NCI-H1092 treated with DMSO at 0.1 percent for 48 hours (cell line): ENCODE results near the gene ERC2.

Source experiments
- DNase-seq: peaks from one replicate; lab custom pipeline; 2025; lab: John Stamatoyannopoulos, UW

Gene ERC2

DNA sequence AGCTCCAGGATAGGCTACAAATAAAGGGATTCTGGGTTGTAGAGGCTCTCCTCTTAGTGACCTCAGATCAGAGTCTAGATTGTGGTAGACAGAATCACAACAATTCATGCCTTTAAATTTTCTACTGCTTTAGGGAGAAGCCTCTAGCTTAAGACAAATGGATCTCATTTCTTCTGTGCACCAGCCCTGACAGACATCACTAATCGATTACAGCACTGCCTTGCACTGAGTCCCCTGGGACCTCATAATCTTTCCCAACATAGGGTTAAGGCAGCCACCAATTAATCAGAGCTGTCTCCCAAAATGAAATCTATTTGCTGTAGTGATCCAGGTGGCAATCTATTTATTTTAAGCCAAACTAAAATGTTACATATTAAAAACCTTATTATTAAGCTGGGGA is 544.6 kb downstream of the ERC2 start:
- DNase-seq, result no peak

DNA sequence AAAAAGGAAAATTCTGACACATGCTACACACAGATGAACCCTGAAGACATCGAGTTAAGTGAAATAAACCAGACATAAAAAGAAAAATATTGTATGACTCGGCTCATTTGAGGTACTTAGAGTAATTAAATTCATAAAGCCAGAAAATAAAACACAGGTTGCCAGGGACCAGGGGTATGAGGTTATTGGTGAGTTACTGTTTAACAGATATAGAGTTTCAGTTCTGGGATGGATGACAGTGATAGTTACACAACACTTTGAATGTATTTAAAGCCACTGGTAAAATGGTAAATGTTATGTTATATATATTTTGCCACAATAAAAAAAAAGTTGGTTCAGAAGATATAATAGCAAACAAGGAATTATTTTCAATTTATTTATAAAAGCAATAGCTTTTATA is 545.1 kb downstream of the ERC2 start:
- no peak for DNase-seq

GRCh38 chr3:55912880-55913279 is 555.4 kb downstream of the ERC2 start:
- no peak for DNase-seq

DNA sequence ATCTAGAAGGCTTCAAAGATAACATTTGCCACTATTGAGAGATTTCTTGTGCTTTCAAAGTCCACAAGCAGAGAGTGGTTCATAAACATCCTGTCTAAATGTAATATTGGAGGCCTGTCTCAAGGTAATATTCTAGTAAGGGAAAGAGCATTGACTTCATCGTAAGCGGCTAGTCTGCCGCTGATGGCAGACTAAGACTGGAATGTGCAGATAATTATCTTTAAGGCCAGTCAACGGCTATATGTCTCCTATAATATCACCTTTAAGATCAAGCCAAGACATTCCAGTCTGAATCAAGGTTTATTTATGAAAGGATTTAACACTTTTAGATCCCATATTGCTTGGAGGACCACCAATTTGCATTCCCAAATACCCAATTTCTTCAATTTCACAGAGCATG is 557.0 kb downstream of the ERC2 start:
- no peak for DNase-seq

DNA sequence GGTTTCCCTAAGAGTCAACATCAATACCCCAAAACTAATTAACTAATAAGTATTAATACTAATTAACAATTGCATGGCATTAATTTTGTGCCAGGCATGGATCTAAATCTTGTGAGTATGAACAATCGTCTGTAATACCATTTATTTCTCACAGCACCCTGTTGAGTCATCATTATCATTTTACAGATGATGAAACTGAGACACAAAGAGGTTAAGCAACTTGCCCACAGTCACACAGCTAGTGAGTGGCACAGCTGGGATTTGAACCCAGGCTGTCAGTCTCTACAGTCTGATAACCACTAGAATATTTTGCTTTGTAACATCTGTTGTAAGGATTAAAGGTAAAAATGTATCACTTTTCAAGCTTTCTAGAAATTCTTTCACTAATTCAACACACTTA is 557.7 kb downstream of the ERC2 start:
- DNase-seq, result no peak

DNA sequence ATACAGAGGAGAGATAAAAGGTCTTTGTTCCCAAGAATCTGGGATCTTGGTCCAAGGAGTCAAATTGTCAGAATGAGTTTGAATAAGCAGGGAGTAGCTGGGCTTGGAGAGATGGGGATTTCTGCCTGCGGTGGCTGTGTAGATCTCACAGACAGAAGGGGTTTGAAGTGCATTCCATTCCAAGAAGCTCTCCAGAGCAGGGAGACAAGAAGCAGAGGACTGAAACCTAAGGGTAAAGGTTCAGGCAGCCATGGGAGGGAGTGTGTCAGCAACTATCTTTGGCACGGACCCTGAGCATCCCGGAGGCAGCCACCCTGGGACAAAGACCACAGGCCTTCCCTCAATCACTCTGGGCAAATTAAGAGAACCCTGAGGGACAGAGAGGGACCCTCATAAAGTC is 558.9 kb downstream of the ERC2 start:
- no peak for DNase-seq

- DNase-seq, result no peak
Measured at GRCh38 chr3:55907616-55908015, 560.7 kb downstream of the ERC2 start.

- DNase-seq, result no peak
Measured at GRCh38 chr3:55906896-55907295, 561.4 kb downstream of the ERC2 start.

- no peak for DNase-seq
Measured at GRCh38 chr3:55904716-55905115, 563.6 kb downstream of the ERC2 start.

GRCh38 chr3:55903680-55904079 is 564.6 kb downstream of the ERC2 start:
- no peak for DNase-seq

DNA sequence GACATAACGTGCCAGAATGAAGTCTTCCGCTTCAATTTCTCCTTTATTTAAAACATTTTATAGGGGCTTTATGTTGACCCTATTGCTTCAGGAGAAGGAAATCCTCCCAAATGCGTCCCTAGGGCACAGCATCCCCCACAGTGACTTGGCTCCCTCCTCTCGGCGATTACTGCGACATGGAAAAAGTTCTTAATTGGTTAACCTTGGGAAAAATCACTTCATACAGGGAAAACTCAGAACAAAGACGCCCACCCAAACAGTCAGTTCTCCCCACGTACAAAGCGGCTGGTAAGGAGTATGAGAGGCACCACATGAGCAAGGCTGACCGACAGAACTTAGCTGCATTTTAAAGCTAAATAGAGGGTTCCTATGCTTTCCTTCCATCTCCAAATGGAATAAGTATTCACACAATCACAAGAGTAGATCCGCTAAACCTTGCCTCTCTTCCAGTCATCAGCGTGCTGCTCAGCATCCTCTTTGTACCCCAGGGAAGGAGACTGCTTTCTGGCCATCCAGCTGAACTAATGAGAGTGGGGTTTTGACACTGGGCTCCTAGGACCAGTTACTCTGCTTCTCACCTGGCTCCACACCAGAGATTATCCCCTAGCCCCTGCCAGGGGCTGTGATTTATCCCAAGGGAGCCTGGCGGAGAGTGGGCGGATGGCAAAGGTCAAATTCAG is 565.9 kb downstream of the ERC2 start:
- DNase-seq, result no peak

DNA sequence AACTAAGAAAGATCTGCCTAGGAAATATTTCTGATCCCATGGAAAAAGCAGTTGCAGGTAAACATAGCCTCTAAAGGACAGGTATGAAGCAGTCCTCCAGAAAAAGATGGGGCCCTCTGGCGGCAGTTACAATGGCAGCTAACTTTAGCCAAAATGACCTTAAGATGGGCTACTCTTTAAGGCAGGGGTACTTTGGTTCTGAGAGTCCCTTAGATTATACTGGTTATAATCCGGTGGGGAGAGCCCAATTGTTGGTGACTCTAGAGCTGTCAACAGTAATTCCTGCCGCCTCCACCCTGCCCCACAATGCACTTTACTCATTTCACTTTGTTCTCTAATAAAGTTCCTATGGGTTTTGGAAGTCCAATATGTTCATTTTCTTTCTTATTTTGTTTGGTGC is 568.4 kb downstream of the ERC2 start:
- no peak for DNase-seq

DNA sequence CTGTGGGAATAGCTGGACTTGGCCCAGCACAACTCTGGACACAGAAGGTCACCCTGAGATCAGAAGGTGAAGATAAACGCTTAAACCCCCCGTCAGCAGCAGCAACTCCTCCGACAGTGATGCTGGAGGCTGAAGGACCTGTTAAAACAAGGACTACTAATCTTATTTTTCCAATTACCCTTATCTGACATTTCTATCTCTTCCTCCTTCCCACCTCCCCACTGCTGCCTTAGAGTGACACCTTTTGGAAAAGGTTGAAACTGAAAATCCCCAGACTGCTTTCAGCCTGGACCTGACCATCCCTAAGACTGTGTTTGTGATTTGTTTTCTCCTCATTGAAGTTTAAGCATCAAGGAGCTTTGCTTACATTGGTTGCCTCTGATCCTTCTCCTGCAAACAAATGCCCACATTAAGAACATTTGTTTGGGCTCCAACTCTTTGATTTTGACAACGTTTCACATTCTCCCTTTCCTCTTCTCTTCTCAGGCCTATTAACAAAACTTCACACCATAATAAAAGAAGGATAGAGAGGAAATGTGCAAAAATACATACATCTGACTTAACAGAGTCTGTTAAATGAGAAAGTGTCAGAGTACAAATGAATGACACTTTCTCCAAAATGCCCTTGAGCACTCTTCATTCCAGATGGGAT is 570.6 kb downstream of the ERC2 start:
- DNase-seq, result peak; percentile 15

DNA sequence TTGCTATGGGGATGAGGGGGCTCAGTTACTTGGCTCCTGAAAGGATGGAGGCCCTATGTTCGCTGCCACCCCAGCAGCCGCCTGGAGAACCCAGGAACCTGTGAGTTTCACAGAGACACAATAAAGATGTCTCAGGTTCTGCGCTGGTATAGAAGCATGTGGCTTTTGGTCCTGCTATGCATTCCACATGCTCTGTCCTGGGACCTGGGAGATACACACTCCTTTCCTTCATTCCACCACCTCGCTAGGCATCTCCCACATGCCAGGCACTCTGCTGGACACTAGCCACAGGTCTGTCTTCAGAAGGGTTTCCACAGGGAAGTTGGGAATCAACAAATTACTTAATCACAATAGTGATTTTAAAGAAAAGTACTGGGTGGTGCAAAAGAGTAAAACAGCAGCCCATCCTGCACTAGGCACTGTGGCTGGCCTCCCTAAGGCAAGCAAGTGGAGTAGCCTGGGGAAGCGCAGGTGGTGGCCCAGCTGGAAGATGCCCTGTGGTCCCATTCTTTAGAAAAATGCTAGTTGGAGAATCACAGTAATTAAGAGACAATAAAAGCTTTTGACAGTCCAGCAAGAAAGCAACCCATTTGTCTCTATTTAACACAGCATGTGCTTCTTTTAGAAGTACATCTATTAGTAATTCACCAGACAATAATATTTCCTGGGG is 572.2 kb downstream of the ERC2 start:
- no peak for DNase-seq

- DNase-seq, result no peak
Measured at GRCh38 chr3:55894605-55895004, 573.7 kb downstream of the ERC2 start.

DNA sequence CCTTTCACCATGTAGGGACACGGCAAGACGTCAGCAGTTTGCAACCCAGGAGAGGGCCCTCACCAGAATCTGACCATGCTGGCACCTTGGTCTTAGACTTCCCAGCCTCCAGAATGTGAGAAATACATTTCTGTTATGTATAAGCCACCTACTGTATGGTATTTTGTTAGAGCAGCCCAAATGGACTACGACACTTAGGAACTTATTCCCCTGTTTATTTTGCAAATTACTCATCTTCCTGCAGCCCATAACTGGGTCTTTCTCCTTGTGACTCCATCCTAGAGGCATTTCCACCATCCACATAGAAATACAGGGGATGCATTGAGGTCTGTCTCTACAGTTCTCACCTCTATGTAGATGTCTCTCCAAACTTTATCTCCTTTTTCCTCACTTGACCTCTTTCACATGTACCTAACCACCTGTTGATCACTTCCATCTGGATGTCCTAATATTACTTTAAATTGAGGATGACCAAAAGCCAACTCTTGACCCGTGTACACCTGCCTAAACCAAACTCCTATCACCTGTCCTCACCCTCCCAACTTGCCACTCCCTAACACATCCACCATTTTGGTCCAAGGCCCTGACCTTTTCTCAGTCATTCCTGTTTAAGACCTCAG is 575.1 kb downstream of the ERC2 start:
- no peak for DNase-seq

- DNase-seq, result no peak
Measured at GRCh38 chr3:55891106-55891505, 577.2 kb downstream of the ERC2 start.

DNA sequence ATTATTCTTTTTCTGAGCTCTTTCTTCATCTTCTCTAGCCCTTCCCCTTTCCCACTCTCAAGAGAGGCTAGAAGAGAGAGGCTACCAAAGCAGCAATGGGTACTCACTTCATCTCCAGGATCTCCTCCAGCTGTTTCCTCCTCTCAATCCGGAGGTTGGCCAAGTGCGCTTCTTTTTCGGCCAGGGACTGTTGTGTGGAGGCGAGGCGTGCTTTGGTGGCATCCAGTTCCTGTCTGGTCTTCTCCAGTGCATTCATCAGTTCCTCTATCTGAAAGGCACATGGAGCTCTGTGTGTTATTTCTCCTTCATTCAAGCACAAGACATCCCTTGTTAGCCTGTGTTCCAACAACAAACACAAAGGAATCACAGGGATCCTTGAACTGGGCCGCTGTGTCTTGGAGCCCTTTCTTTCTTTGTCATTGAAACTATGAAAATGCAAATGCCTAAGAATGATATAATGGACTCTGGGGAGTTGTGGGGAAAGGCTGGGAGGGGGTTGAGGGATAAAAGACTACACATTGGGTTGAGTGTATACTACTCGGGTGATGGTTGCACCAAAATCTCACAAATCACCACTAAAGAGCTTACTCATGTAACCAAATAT is 579.9 kb downstream of the ERC2 start:
- no peak for DNase-seq

GRCh38 chr3:55885721-55886120 is 582.5 kb downstream of the ERC2 start:
- DNase-seq, result no peak

DNA sequence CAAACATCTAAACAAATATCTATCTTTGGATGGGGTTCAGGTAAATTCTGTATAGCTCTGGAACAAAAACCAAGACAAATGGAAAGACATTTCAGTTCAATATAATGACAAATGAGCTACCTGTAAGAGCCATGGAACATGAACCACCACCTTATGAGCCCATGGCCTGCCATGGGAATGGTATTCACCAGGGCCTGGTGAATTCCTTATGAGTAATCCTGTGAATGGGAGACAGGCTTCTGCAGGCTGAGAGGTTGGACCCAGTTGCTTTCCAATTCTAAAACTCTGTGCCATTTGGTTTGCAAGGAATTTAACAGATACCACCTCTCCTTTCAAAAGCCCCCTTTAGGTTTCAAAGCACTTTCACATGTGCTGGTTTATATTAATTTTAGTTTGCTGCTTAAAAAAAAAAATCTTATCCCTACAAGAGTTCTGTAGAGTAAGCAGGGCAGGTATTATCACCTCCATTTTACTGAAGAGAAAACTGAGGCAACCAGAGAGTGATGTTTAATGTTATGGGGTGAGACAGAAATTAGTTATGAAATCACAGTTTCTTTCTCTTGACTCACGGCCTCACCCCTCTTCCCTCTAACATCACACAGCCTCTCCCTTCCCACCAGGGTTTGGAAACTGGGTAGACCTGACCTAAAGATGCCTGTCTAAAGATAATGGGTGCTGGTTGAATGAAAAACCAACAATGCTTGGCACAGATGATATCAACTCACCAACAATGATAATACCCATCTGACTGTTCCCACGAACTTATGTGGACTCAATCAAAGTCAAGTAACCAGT is 583.6 kb downstream of the ERC2 start:
- DNase-seq, result no peak

- no peak for DNase-seq
Measured at GRCh38 chr3:55884066-55884465, 584.2 kb downstream of the ERC2 start.

DNA sequence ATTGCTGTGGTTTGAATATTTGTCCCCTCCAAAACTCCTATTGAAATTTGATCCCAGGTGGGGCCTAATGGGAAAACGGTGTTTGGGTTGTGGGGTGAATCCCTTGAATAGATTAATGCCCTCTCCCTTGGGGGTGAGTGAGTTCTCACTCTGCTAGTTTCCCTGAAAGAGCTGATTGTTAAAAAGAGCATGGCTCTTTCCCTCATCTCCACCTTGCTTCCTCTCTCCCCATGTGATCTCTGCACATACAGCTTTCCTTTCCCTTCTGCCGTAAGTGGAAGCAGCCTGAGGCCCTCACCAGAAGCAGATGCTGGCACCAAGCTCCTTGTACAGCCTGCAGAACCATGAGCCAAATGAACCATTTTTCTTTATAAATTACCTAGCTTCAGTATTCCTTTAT is 586.3 kb downstream of the ERC2 start:
- DNase-seq, result no peak
